H1 (cell line): ENCODE measurements around the gene POLDIP3. TPM values are rescaled to one million over a fixed set of nuclear protein-coding genes. Genes with fewer than 3 reads are reported as not detected.

Experiments used
- CTCF ChIA-PET: fragments of 300-600 bp; sonication (Branson Sonifier 250); formaldehyde crosslinking; loops from one replicate; lab custom pipeline; 2021; ENCODE audit not compliant: partially characterized antibody; lab: Charles Lee
- POLR2A ChIA-PET: fragments of 300-600 bp; sonication (Branson Sonifier 250); formaldehyde crosslinking; loops from one replicate; lab custom pipeline; 2021; ENCODE audit warnings: inconsistent platforms; ENCODE audit not compliant: partially characterized antibody; lab: Charles Lee
- DNase-seq, 2 experiments: peaks; one replicate each; pipeline versions ENCODE4 v3.0.0 to v3.0.0-alpha.2; 2010 to 2022; ENCODE audit warnings: low spot score in 2 of 2, low read depth in 1 of 2, mixed read lengths in 1 of 2
- FAIRE-seq: peaks from 2 replicates; lab custom pipeline; 2011; peaks lifted over from hg19 to GRCh38; lab: Jason Lieb, UNC
- H2AFZ ChIP-seq: 2 replicates; pipeline ENCODE4 v1.8.1; 2012; ENCODE audit warnings: low read length, inconsistent platforms
- H2AK5ac ChIP-seq: 2 replicates; pipeline ENCODE4 v1.6.1; 2013; ENCODE audit warnings: low read depth, low read length
- H2BK120ac ChIP-seq: replicated peaks from 2 replicates; pipeline ENCODE3; 2013; ENCODE audit warnings: low read depth, low read length, inconsistent platforms
- H2BK12ac ChIP-seq: 2 replicates; pipeline ENCODE4 v1.6.1; 2013; ENCODE audit warnings: low read depth, low read length
- H2BK15ac ChIP-seq: 2 replicates; pipeline ENCODE4 v1.6.1; 2013; ENCODE audit warnings: low read length
- H2BK20ac ChIP-seq: 2 replicates; pipeline ENCODE4 v1.6.1; 2013; ENCODE audit warnings: low read length
- H2BK5ac ChIP-seq: 2 replicates; pipeline ENCODE4 v1.6.1; 2013; ENCODE audit warnings: low read depth, low read length
- H3K14ac ChIP-seq: 2 replicates; pipeline ENCODE4 v1.6.1; 2013; ENCODE audit warnings: inconsistent platforms; ENCODE audit not compliant: insufficient read length
- H3K18ac ChIP-seq: 2 replicates; pipeline ENCODE4 v1.6.1; 2013; ENCODE audit warnings: low read length; ENCODE audit errors: extremely low read depth
- H3K23ac ChIP-seq: 2 replicates; pipeline ENCODE4 v1.6.1; 2013; ENCODE audit warnings: inconsistent platforms; ENCODE audit not compliant: insufficient read length
- H3K23me2 ChIP-seq: 2 replicates; pipeline ENCODE4 v1.6.1; 2013; ENCODE audit warnings: low read depth, low read length
- H3K27ac ChIP-seq: 2 replicates; pipeline ENCODE4 v1.6.1; 2011; ENCODE audit warnings: low read depth, low read length, inconsistent platforms
- H3K27me3 ChIP-seq, 4 experiments: replicated peaks in 1 of 4; 1 replicate in 1 of 4; 2 replicates in 3 of 4; pipeline versions ENCODE4 v1.6.1 to v1.8.1; 2011 to 2013; ENCODE audit warnings: low read length in 3 of 4, mild to moderate bottlenecking in 3 of 4, inconsistent platforms in 2 of 4, mixed read lengths in 2 of 4, moderate library complexity in 1 of 4; ENCODE audit not compliant: control insufficient read depth in 3 of 4, insufficient read depth in 3 of 4; ENCODE audit errors: extremely low read depth in 1 of 4
- H3K36me3 ChIP-seq, 4 experiments: 2 replicates each; pipeline versions ENCODE4 v1.6.1 to v1.8.1; 2011 to 2013; ENCODE audit warnings: mild to moderate bottlenecking in 4 of 4, low read length in 3 of 4, moderate library complexity in 2 of 4, control low read depth in 1 of 4, inconsistent platforms in 1 of 4; ENCODE audit not compliant: insufficient read depth in 4 of 4, control insufficient read depth in 2 of 4
- H3K4ac ChIP-seq: replicated peaks from 2 replicates; pipeline ENCODE3; 2013; ENCODE audit warnings: low read length, low read depth, mixed read lengths, inconsistent platforms; ENCODE audit not compliant: insufficient read length
- H3K4me1 ChIP-seq, 4 experiments: replicated peaks in 1 of 4; 1 replicate in 1 of 4; 2 replicates in 3 of 4; pipeline versions ENCODE4 v1.6.1 to v1.8.1; 2011 to 2013; ENCODE audit warnings: low read length in 3 of 4, inconsistent platforms in 2 of 4, mixed read lengths in 1 of 4; ENCODE audit not compliant: insufficient read depth in 4 of 4, control insufficient read depth in 3 of 4
- H3K4me2 ChIP-seq, 2 experiments: 2 replicates each; pipeline versions ENCODE4 v1.6.1 to v1.8.1; 2011 to 2013; ENCODE audit warnings: low read depth in 2 of 2, low read length in 2 of 2, control low read depth in 1 of 2, inconsistent platforms in 1 of 2, mild to moderate bottlenecking in 1 of 2; ENCODE audit not compliant: insufficient read depth in 1 of 2
- H3K4me3 ChIP-seq, 4 experiments: fragments of 200-600, 300-600 bp in 1 of 4; sonication (generic), shearing (Covaris generic), sonication (Bioruptor Twin) in 1 of 4; 2 replicates each; pipeline versions ENCODE4 v1.5.1 to v1.8.1; 2011 to 2016; ENCODE audit warnings: low read length in 4 of 4, low read depth in 3 of 4, control low read depth in 2 of 4, inconsistent platforms in 2 of 4, mild to moderate bottlenecking in 2 of 4, mixed read lengths in 1 of 4, moderate library complexity in 1 of 4; ENCODE audit not compliant: insufficient read depth in 2 of 4; ENCODE audit errors: extremely low read depth in 1 of 4
- H3K56ac ChIP-seq: replicated peaks from 2 replicates; pipeline ENCODE3; 2013; ENCODE audit warnings: low read depth, mild to moderate bottlenecking, mixed read lengths, low read length, inconsistent platforms; ENCODE audit not compliant: insufficient read length
- H3K79me1 ChIP-seq: 2 replicates; pipeline ENCODE4 v1.6.1; 2013; ENCODE audit warnings: low read depth, low read length, control low read depth
- H3K79me2 ChIP-seq, 2 experiments: 2 replicates each; pipeline versions ENCODE4 v1.6.1 to v1.8.1; 2012 to 2013; ENCODE audit warnings: low read length in 2 of 2, mild to moderate bottlenecking in 2 of 2, inconsistent platforms in 1 of 2; ENCODE audit not compliant: insufficient read depth in 2 of 2, control insufficient read depth in 1 of 2
- H3K9ac ChIP-seq, 4 experiments: replicated peaks in 1 of 4; 1 replicate in 1 of 4; 2 replicates in 3 of 4; pipeline versions ENCODE4 v1.6.1 to v1.8.1; 2011 to 2013; ENCODE audit warnings: low read depth in 3 of 4, low read length in 3 of 4, control low read depth in 2 of 4, mild to moderate bottlenecking in 2 of 4, moderate library complexity in 2 of 4, inconsistent platforms in 1 of 4; ENCODE audit errors: extremely low read depth in 1 of 4
- H3K9me3 ChIP-seq, 2 experiments: 2 replicates each; pipeline versions ENCODE4 v1.6.1 to v1.8.1; 2012 to 2013; ENCODE audit warnings: mild to moderate bottlenecking in 2 of 2, moderate library complexity in 2 of 2, control low read depth in 1 of 2, inconsistent platforms in 1 of 2, low read depth in 1 of 2, low read length in 1 of 2, mixed read lengths in 1 of 2; ENCODE audit not compliant: insufficient read depth in 2 of 2
- H4K20me1 ChIP-seq, 2 experiments: replicated peaks in 1 of 2; 2 replicates each; pipeline versions ENCODE3 to v1.8.1; 2011 to 2013; ENCODE audit warnings: inconsistent platforms in 2 of 2, low read length in 2 of 2, mild to moderate bottlenecking in 1 of 2; ENCODE audit not compliant: insufficient read depth in 2 of 2, control insufficient read depth in 1 of 2
- H4K5ac ChIP-seq: 2 replicates; pipeline ENCODE4 v1.6.1; 2013; ENCODE audit warnings: low read length, low read depth, mixed read lengths, inconsistent platforms; ENCODE audit not compliant: insufficient read length
- H4K8ac ChIP-seq: 2 replicates; pipeline ENCODE4 v1.8.0; 2013; ENCODE audit warnings: mild to moderate bottlenecking, moderate library complexity, low read length, inconsistent platforms; ENCODE audit not compliant: insufficient read depth; ENCODE audit errors: extremely low read depth
- H4K91ac ChIP-seq: replicated peaks from 2 replicates; pipeline ENCODE3; 2013; ENCODE audit warnings: low read length, mixed read lengths, inconsistent platforms; ENCODE audit not compliant: insufficient read length
- BACH1 ChIP-seq: IDR thresholded peaks from 2 replicates; pipeline ENCODE4 v1.6.1; 2012; ENCODE audit warnings: low read length, improper control_type of control experiment
- FOSL1 ChIP-seq: IDR thresholded peaks from 2 replicates; pipeline ENCODE4 v1.6.1; 2011; ENCODE audit warnings: mild to moderate bottlenecking, low read depth, low read length, moderate library complexity; ENCODE audit not compliant: insufficient read depth
- GTF2F1 ChIP-seq: IDR thresholded peaks from 2 replicates; pipeline ENCODE4 v1.6.1; 2012; ENCODE audit warnings: low read depth, low read length, improper control_type of control experiment, borderline replicate concordance
- KDM1A ChIP-seq: fragments of 200-600, 300-600 bp; sonication (generic); IDR thresholded peaks from 2 replicates; pipeline ENCODE4 v1.7.1; 2016; ENCODE audit warnings: mild to moderate bottlenecking, low read length, borderline replicate concordance
- POU5F1 ChIP-seq: IDR thresholded peaks from 2 replicates; pipeline ENCODE4 v1.6.1; 2011; ENCODE audit warnings: low read depth, mild to moderate bottlenecking, low read length, moderate library complexity
- RXRA ChIP-seq: IDR thresholded peaks from 2 replicates; pipeline ENCODE4 v1.6.1; 2011; ENCODE audit warnings: low read depth, mild to moderate bottlenecking, low read length, moderate library complexity; ENCODE audit not compliant: insufficient read depth
- SIRT6 ChIP-seq: IDR thresholded peaks from one replicate; pipeline ENCODE4 v1.7.1; 2012; ENCODE audit warnings: low read length, inconsistent platforms
- SP2 ChIP-seq: IDR thresholded peaks from 2 replicates; pipeline ENCODE4 v1.6.1; 2012; ENCODE audit warnings: mild to moderate bottlenecking, low read length, inconsistent platforms
- TAF7 ChIP-seq: optimal IDR thresholded peaks from 2 replicates; pipeline ENCODE3; 2011; ENCODE audit warnings: low read depth, mild to moderate bottlenecking, inconsistent platforms, low read length, moderate library complexity, borderline replicate concordance
- ZNF274 ChIP-seq: IDR thresholded peaks from 2 replicates; pipeline ENCODE4 v1.7.0; 2012; ENCODE audit warnings: low read length, borderline replicate concordance; ENCODE audit errors: extremely low read depth
- WGBS, 2 experiments: shearing (Covaris generic) in 1 of 2; methylation state at CpG; one replicate each; pipeline versions ENCODE4 v1.1.6 to v1.1.7; 2013 to 2015; ENCODE audit warnings: low lambda C conversion rate in 2 of 2, mixed read lengths in 2 of 2, inconsistent platforms in 1 of 2, low coverage in 1 of 2, missing lambda C conversion rate in 1 of 2; ENCODE audit not compliant: insufficient replicate concordance in 2 of 2, insufficient coverage in 1 of 2, insufficient read length in 1 of 2; ENCODE audit errors: extremely low coverage in 1 of 2, missing lambda C conversion rate in 1 of 2; 5-methylcytosine and 5-hydroxymethylcytosine counted together
- polyA plus RNA-seq, 7 experiments: library from polyadenylated mRNA; depleted of rRNA in 3 of 7; stranded (reverse) in 5 of 7; unstranded in 2 of 7; fragments of >200 nt in 5 of 7; fragments of 200-250 nt in 2 of 7; gene quantifications; 1 replicate in 5 of 7; 2 replicates in 1 of 7; 4 replicates in 1 of 7; pipeline versions ENCODE4 v1.2.1 to v1.2.3, GENCODE V29; 2011 to 2013; ENCODE audit warnings: missing spikeins in 2 of 7, mixed read lengths in 2 of 7
- total RNA-seq: library from RNA; stranded (reverse); fragmentation: NEBNext Ultra II Directional; extraction: Animal tissue kit (Norgen Biotek cat#: 25700); gene quantifications from 2 replicates; pipeline ENCODE4 v1.2.1, GENCODE V29; 2021

Gene POLDIP3
- total and polyA plus RNA-seq, 2 of the 8 experiments (the other 6 are each of a cell fraction or from before 2014, with no cell fraction given) = 43.5 to 84.6 TPM

GRCh38 chr22:42595434-42595833, 19.2 kb downstream of the POLDIP3 start:
- no peak overlapping the region for H3K27ac ChIP-seq
- H3K4me2 ChIP-seq = no peak overlapping the region
- no peak for TF ChIP-seq FOSL1
- no peak for TF ChIP-seq GTF2F1
- no peak for TF ChIP-seq SP2
- TF ChIP-seq RXRA = no peak
- no peak for TF ChIP-seq ZNF274
- no peak for TF ChIP-seq POU5F1
- no peak for TF ChIP-seq KDM1A
- TF ChIP-seq TAF7 = no peak
- no peak for TF ChIP-seq SIRT6
- TF ChIP-seq BACH1 = no peak
- H3K18ac ChIP-seq = no peak overlapping the region
- no peak overlapping the region for H4K8ac ChIP-seq
- no peak overlapping the region for H2AK5ac ChIP-seq
- no peaks in the 10 kb centered on the region for H3K4me1 ChIP-seq
- H2AFZ ChIP-seq = no peak overlapping the region
- no peak overlapping the region for H3K4me3 ChIP-seq
- no peak overlapping the region for H3K23ac ChIP-seq
- H3K4ac ChIP-seq = no peak overlapping the region
- WGBS, 2 experiments = 79% methylated on average over 3 of the region's 3 CpGs; no CpG with 5 or more reads in 1 of the 2 experiments
- no peak overlapping the region for H2BK15ac ChIP-seq
- POLR2A ChIA-PET = interaction anchor here (1.0 to 28.3 kb wide), 4 partner anchors 10 to 29 kb away, joined by 3 to 399 read pairs (median 8); partner anchors contain the start of gene POLDIP3
- H3K56ac ChIP-seq = no peak overlapping the region
- H3K27me3 ChIP-seq = no peaks in the 10 kb centered on the region
- H3K14ac ChIP-seq = no peak overlapping the region
- H3K9ac ChIP-seq = no peak overlapping the region
- no peak overlapping the region for H2BK12ac ChIP-seq
- H3K79me2 ChIP-seq = peaks cover 0 to 10% of the 10 kb centered on the region in 2 experiments; a peak in 2 of 4 replicates
- H3K9me3 ChIP-seq = no peaks in the 10 kb centered on the region
- peaks cover 4 to 16% of the 10 kb centered on the region in 2 experiments for H4K20me1 ChIP-seq
- H2BK120ac ChIP-seq = no peak overlapping the region
- CTCF ChIA-PET = interaction anchor here (0.9 to 3.7 kb wide), 5 partner anchors 10 to 122 kb away, joined by 3 to 19 read pairs (median 6); no protein-coding TSS in a partner anchor
- no peak overlapping the region for H4K5ac ChIP-seq
- FAIRE-seq (no peak), DNase-seq (no peak)
- no peak overlapping the region for H2BK5ac ChIP-seq
- H3K79me1 ChIP-seq = peaks cover 7% of the 10 kb centered on the region; the same call in 1 of the 2 replicates
- H3K23me2 ChIP-seq = no peaks in the 10 kb centered on the region
- H4K91ac ChIP-seq = no peak overlapping the region
- H2BK20ac ChIP-seq = no peak overlapping the region
- peaks cover 45 to 84% (median 68%) of the 10 kb centered on the region in 4 experiments for H3K36me3 ChIP-seq
